Central memory CD8-positive, alpha-beta T cell (primary cell): ENCODE data around the gene ACADSB.

Experiments
- ATAC-seq: fragments of 150-1000 bp; cut with Tn5 transposase; replicated peaks from 2 replicates; pipeline ENCODE4 v1.10.0; 2022; ENCODE audit warnings: mild to moderate bottlenecking, moderate FRiP score, moderate number of reproducible peaks; ENCODE audit not compliant: poor library complexity, severe bottlenecking; ENCODE audit errors: extremely low read depth
- DNase-seq, 2 donors: peaks; one replicate each; pipeline ENCODE4 v3.0.0; 2021; ENCODE audit warnings: low spot score in 2 of 2
- H3K27ac Mint-ChIP-seq: one replicate; pipeline ENCODE4 v1.8.0; 2022; ENCODE audit warnings: low read depth, mild to moderate bottlenecking, moderate library complexity, mixed read lengths
- H3K27me3 Mint-ChIP-seq: one replicate; pipeline ENCODE4 v1.8.0; 2022; ENCODE audit warnings: mixed read lengths
- H3K36me3 Mint-ChIP-seq: one replicate; pipeline ENCODE4 v1.8.0; 2022; ENCODE audit warnings: mild to moderate bottlenecking, moderate library complexity, mixed read lengths; ENCODE audit not compliant: insufficient read depth
- H3K4me1 Mint-ChIP-seq: one replicate; pipeline ENCODE4 v1.8.0; 2022; ENCODE audit warnings: mixed read lengths
- H3K4me3 Mint-ChIP-seq: one replicate; pipeline ENCODE4 v1.8.0; 2022; ENCODE audit warnings: mild to moderate bottlenecking, moderate library complexity, mixed read lengths
- H3K9me3 Mint-ChIP-seq: one replicate; pipeline ENCODE4 v1.8.0; 2022; ENCODE audit warnings: mixed read lengths

Gene ACADSB

DNA sequence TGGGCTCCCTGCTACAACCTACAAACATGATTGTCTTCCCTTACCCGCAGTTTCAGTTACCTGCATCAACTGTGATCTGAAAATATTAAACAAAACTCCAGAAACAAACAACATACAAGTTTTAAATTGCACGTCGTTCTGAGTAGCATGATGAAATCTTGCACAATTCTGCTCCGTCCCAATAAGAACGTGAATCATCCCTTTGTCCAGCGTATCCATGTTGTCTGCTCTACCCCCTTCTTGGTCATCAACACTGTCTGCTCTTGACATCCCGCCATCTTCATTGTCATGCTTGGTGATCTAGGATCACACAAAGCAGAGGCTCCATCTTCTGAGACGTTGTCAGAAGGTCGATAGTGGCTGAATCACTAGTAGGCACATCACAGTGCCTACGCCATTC is 53.9 kb downstream of the ACADSB start:
- no peak for DNase-seq
- H3K9me3 Mint-ChIP-seq, result no peaks in the 10 kb centered on the region
- H3K27me3 Mint-ChIP-seq, result peaks cover 27% of the 10 kb centered on the region
- H3K4me3 Mint-ChIP-seq, result no peak overlapping the region
- no peak for ATAC-seq
- H3K36me3 Mint-ChIP-seq, result no peaks in the 10 kb centered on the region
- H3K27ac Mint-ChIP-seq, result no peak overlapping the region
- no peaks in the 10 kb centered on the region for H3K4me1 Mint-ChIP-seq

- Mint-ChIP-seq H3K4me3 (no peak overlapping the region), H3K27me3 (peaks cover 49% of the 10 kb centered on the region), H3K9me3 (no peaks in the 10 kb centered on the region), H3K36me3 (no peaks in the 10 kb centered on the region), H3K4me1 (no peaks in the 10 kb centered on the region), H3K27ac (no peak overlapping the region)
- DNase-seq (no peak), ATAC-seq (no peak)
Measured at GRCh38 chr10:123068087-123068853, 59.5 kb downstream of the ACADSB start.

GRCh38 chr10:123069246-123069986 is 60.6 kb downstream of the ACADSB start:
- ATAC-seq (no peak), DNase-seq (no peak)
- H3K27me3 Mint-ChIP-seq, result peaks cover 60% of the 10 kb centered on the region
- H3K4me3 Mint-ChIP-seq, result no peak overlapping the region
- no peak overlapping the region for H3K27ac Mint-ChIP-seq
- no peaks in the 10 kb centered on the region for H3K9me3 Mint-ChIP-seq
- no peaks in the 10 kb centered on the region for H3K4me1 Mint-ChIP-seq
- no peaks in the 10 kb centered on the region for H3K36me3 Mint-ChIP-seq

DNA sequence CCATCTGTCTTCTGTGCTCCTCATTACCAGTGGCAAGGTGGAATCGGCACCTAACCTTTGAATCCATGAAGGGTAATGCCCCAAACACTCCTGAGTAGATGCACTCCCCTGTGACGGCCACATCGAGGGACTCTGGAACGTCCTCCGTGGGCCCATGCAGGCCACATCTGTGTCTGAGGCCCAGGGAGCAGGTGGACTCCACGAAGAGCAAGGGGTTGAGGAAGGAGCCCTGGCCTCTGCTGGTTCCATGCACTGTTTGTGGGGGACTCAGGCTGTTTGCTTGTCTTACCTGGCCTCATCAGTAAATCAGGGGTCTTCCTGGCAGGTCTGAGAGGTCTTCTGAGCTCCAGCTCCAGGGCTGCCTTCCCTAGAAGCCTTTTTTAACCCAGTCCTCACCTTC is 64.4 kb downstream of the ACADSB start:
- Mint-ChIP-seq H3K27me3 (peaks cover 45% of the 10 kb centered on the region), H3K4me1 (no peaks in the 10 kb centered on the region), H3K4me3 (no peak overlapping the region), H3K27ac (no peak overlapping the region), H3K36me3 (no peaks in the 10 kb centered on the region), H3K9me3 (no peaks in the 10 kb centered on the region)
- DNase-seq (no peak), ATAC-seq (no peak)

GRCh38 chr10:123074215-123074614 is 65.4 kb downstream of the ACADSB start:
- H3K27me3 Mint-ChIP-seq, result peaks cover 39% of the 10 kb centered on the region
- DNase-seq, result no peak
- H3K36me3 Mint-ChIP-seq, result no peaks in the 10 kb centered on the region
- no peaks in the 10 kb centered on the region for H3K9me3 Mint-ChIP-seq
- ATAC-seq, result no peak
- H3K4me1 Mint-ChIP-seq, result no peaks in the 10 kb centered on the region
- no peak overlapping the region for H3K27ac Mint-ChIP-seq
- H3K4me3 Mint-ChIP-seq, result no peak overlapping the region

DNA sequence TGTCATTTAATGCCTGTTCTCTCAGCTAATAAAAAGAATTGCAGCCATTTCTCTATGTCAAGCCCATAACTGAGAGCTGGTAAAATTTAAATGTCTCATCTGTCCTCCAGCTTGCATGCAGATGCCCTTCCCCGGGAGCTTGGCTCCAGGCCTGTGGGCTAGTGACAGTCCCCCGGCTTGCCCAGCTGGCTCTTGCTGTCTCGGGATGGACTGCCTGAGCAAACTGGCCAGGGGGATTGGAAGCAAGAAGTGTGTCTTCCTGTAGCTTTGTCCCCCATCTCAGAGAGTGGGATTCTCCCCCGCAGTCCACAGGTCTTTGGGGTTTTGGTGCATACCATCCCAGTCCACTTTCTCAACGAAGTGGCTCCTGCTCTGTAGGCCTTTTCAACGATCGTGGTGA is 73.1 kb downstream of the ACADSB start:
- DNase-seq, result no peak
- no peak overlapping the region for H3K27ac Mint-ChIP-seq
- H3K9me3 Mint-ChIP-seq, result peaks cover 5% of the 10 kb centered on the region
- no peak overlapping the region for H3K4me3 Mint-ChIP-seq
- ATAC-seq, result no peak
- H3K27me3 Mint-ChIP-seq, result peaks cover 25% of the 10 kb centered on the region
- H3K4me1 Mint-ChIP-seq, result no peaks in the 10 kb centered on the region
- no peaks in the 10 kb centered on the region for H3K36me3 Mint-ChIP-seq

DNA sequence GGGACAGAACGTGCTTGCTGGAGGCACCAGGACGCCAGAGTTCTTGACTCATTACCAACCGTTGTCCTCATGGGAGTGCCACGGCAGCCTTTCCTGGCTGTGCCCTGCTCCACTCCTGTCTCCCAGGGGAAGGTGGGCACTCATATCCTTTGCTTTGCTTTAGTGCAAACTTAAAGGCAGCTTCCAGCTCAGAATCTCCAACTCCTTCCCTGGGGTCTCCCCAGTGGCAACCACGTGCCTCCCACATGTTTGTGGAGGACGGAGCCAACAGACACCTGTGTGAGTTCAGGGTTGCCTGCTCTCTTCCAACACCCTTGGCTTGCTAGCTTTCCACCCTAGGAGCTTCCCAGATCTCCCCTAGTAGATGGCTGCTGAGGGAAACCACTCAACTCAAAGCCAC is 75.0 kb downstream of the ACADSB start:
- H3K4me3 Mint-ChIP-seq, result no peak overlapping the region
- peaks cover 12% of the 10 kb centered on the region for H3K27me3 Mint-ChIP-seq
- DNase-seq (no peak), ATAC-seq (no peak)
- H3K36me3 Mint-ChIP-seq, result no peaks in the 10 kb centered on the region
- H3K27ac Mint-ChIP-seq, result no peak overlapping the region
- no peaks in the 10 kb centered on the region for H3K4me1 Mint-ChIP-seq
- peaks cover 5% of the 10 kb centered on the region for H3K9me3 Mint-ChIP-seq

- no peak for DNase-seq
- peaks cover 5% of the 10 kb centered on the region for H3K9me3 Mint-ChIP-seq
- H3K4me1 Mint-ChIP-seq, result no peaks in the 10 kb centered on the region
- H3K27ac Mint-ChIP-seq, result no peak overlapping the region
- H3K36me3 Mint-ChIP-seq, result no peaks in the 10 kb centered on the region
- ATAC-seq, result no peak
- H3K27me3 Mint-ChIP-seq, result peaks cover 12% of the 10 kb centered on the region
- H3K4me3 Mint-ChIP-seq, result no peak overlapping the region
Measured at GRCh38 chr10:123086281-123086680, 77.5 kb downstream of the ACADSB start.

GRCh38 chr10:123087348-123087747 is 78.5 kb downstream of the ACADSB start:
- no peaks in the 10 kb centered on the region for H3K36me3 Mint-ChIP-seq
- H3K27ac Mint-ChIP-seq, result no peak overlapping the region
- H3K4me1 Mint-ChIP-seq, result no peaks in the 10 kb centered on the region
- ATAC-seq, result no peak
- H3K9me3 Mint-ChIP-seq, result peaks cover 5% of the 10 kb centered on the region
- H3K4me3 Mint-ChIP-seq, result no peak overlapping the region
- H3K27me3 Mint-ChIP-seq, result peaks cover 13% of the 10 kb centered on the region
- DNase-seq, result no peak

- ATAC-seq, result no peak
- Mint-ChIP-seq H3K4me3 (no peak overlapping the region), H3K27me3 (peaks cover 13% of the 10 kb centered on the region)
Measured at GRCh38 chr10:123087786-123088185, 79.0 kb downstream of the ACADSB start.

DNA sequence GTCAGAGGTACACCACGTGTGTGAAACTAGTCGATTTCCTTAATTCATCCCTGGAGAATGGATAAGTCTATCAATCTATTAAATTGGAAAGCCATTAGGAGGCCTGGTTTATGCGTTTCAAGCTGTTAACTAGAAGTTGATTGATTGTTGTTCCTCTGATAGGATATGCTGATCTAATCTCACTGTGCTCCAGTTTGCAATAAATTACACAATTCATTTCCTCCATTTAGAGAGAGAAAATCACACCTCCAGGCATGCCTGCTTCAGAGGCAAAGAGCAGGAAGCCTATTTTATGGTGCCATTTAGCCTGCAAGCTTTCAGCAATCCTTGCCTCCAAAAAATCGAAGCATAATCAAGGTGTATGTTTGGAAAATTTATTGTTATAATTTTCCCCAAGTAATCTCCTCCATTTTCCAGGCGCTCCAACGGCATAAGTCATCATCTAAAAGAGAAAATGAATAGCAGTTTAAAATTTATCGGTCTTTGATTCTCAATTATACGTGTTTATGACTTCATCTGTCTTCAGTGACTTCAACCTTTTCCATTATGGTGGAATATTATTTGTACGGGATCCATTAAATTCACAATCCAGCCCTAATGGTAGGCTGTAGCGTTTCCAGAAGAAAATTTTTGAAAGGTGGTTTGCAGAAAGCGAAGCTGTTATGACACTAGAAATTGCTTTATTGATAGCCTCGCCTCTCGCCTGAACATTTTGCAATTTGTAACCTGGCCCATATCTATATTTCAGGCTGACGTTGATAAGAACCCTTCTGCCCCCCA is 84.0 kb downstream of the ACADSB start:
- no peak overlapping the region for H3K27ac Mint-ChIP-seq
- no peaks in the 10 kb centered on the region for H3K36me3 Mint-ChIP-seq
- no peaks in the 10 kb centered on the region for H3K9me3 Mint-ChIP-seq
- no peaks in the 10 kb centered on the region for H3K4me1 Mint-ChIP-seq
- DNase-seq (no peak), ATAC-seq (no peak)
- H3K27me3 Mint-ChIP-seq, result peaks cover 47% of the 10 kb centered on the region
- no peak overlapping the region for H3K4me3 Mint-ChIP-seq

More at GRCh38 chr10:123087786-123088185, 79.0 kb downstream of the ACADSB start:
- H3K27ac Mint-ChIP-seq, result no peak overlapping the region
- no peak for DNase-seq
- peaks cover 5% of the 10 kb centered on the region for H3K9me3 Mint-ChIP-seq
- no peaks in the 10 kb centered on the region for H3K36me3 Mint-ChIP-seq
- no peaks in the 10 kb centered on the region for H3K4me1 Mint-ChIP-seq

DNA sequence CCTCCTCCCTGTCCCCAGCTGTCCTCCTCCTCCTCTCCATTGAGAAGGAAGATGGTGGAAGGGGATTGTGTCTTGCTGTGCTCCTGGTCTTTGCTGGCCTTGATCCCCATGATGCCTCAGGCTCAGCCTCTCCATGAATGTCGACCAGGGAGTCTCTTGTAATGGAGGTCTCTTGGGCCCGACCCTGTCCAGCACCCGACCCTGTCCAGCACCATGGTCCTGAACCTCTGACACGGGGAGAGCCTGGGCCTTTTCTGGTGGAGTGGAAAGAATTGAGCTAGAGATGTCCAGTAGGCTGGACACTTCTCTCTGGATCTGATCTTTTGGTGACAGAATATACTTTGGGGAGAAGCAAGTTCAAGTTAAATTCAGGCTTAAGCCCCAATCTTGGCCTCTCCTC is 84.7 kb downstream of the ACADSB start:
- Mint-ChIP-seq H3K27ac (no peak overlapping the region), H3K36me3 (no peaks in the 10 kb centered on the region), H3K4me1 (no peaks in the 10 kb centered on the region), H3K9me3 (no peaks in the 10 kb centered on the region), H3K4me3 (no peak overlapping the region), H3K27me3 (peaks cover 54% of the 10 kb centered on the region)
- ATAC-seq, result no peak
- DNase-seq, result no peak
